WTC11 (cell line): Measurements from ENCODE around the gene GPR50.

Experiments
- FOXJ3 ChIP-seq: sonication (generic); formaldehyde crosslinking; IDR thresholded peaks from 2 replicates; pipeline ENCODE4 v1.9.0; 2021; ENCODE audit warnings: missing genetic modification reagents, mild to moderate bottlenecking, borderline replicate concordance
- NR2C2 ChIP-seq: sonication (generic); formaldehyde crosslinking; IDR thresholded peaks from 2 replicates; pipeline ENCODE4 v1.8.0; 2022; ENCODE audit warnings: mild to moderate bottlenecking, missing genetic modification reagents
- SMAD3 ChIP-seq: sonication (generic); formaldehyde crosslinking; IDR thresholded peaks from 2 replicates; pipeline ENCODE4 v1.8.0; 2022; ENCODE audit warnings: missing genetic modification reagents, mild to moderate bottlenecking, borderline replicate concordance
- TF ChIP-seq, protein P1 (sequence below): sonication (generic); formaldehyde crosslinking; IDR thresholded peaks from 2 replicates; pipeline ENCODE4 v1.8.1; 2022; ENCODE audit warnings: low read depth, mild to moderate bottlenecking, moderate library complexity, missing genetic modification reagents, borderline replicate concordance
- TF ChIP-seq, protein P2 (sequence below): fragments of 200-600 bp; IDR thresholded peaks from 2 replicates; pipeline ENCODE4 v1.8.0; 2022; ENCODE audit warnings: antibody characterized with exemption
- TF ChIP-seq, protein P3 (sequence below): sonication (generic); formaldehyde crosslinking; IDR thresholded peaks from 2 replicates; pipeline ENCODE4 v1.8.0; 2022; ENCODE audit warnings: mild to moderate bottlenecking, missing genetic modification reagents
- TF ChIP-seq, protein P4 (sequence below): sonication (generic); formaldehyde crosslinking; IDR thresholded peaks from 2 replicates; pipeline ENCODE4 v1.8.0; 2023; ENCODE audit warnings: missing genetic modification reagents
- TF ChIP-seq, protein P5 (sequence below): sonication (generic); formaldehyde crosslinking; conservative IDR thresholded peaks from 2 replicates; pipeline ENCODE4 v1.8.1; 2022; ENCODE audit warnings: mild to moderate bottlenecking, missing genetic modification reagents
- TF ChIP-seq, protein P6 (sequence below): sonication (generic); formaldehyde crosslinking; IDR thresholded peaks from 2 replicates; pipeline ENCODE4 v1.8.1; 2022; ENCODE audit warnings: low read depth, missing genetic modification reagents, borderline replicate concordance

DNA sequence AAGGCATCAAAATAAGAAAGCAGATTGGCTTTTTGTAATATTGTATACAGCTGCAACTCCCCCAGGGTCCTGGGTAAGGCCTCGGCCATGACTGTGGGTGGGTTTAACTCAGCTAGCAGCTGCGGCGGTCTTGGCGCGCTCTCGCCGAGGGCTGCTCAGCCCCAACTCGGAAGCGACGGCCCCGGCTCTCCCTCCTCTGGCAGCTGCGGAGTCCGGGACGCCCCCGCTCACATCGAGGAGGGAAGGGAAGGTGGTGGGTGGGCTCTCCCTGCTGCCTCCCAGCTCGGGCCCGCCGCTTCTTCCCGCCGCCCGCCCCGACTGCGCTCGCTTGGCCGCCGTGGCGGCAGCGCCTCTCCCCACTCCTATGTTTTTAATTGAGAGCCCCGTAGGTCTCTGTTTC is 51.2 kb downstream of the GPR50 start:
- TF ChIP-seq, protein P1, sequence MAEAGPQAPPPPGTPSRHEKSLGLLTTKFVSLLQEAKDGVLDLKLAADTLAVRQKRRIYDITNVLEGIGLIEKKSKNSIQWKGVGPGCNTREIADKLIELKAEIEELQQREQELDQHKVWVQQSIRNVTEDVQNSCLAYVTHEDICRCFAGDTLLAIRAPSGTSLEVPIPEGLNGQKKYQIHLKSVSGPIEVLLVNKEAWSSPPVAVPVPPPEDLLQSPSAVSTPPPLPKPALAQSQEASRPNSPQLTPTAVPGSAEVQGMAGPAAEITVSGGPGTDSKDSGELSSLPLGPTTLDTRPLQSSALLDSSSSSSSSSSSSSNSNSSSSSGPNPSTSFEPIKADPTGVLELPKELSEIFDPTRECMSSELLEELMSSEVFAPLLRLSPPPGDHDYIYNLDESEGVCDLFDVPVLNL (CRISPR knock-in tag), result no peak
- TF ChIP-seq, protein P2, sequence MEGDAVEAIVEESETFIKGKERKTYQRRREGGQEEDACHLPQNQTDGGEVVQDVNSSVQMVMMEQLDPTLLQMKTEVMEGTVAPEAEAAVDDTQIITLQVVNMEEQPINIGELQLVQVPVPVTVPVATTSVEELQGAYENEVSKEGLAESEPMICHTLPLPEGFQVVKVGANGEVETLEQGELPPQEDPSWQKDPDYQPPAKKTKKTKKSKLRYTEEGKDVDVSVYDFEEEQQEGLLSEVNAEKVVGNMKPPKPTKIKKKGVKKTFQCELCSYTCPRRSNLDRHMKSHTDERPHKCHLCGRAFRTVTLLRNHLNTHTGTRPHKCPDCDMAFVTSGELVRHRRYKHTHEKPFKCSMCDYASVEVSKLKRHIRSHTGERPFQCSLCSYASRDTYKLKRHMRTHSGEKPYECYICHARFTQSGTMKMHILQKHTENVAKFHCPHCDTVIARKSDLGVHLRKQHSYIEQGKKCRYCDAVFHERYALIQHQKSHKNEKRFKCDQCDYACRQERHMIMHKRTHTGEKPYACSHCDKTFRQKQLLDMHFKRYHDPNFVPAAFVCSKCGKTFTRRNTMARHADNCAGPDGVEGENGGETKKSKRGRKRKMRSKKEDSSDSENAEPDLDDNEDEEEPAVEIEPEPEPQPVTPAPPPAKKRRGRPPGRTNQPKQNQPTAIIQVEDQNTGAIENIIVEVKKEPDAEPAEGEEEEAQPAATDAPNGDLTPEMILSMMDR, result no peak
- TF ChIP-seq FOXJ3 (CRISPR knock-in tag) (no peak), NR2C2 (CRISPR knock-in tag) (no peak), SMAD3 (CRISPR knock-in tag) (no peak)
- TF ChIP-seq, protein P3, sequence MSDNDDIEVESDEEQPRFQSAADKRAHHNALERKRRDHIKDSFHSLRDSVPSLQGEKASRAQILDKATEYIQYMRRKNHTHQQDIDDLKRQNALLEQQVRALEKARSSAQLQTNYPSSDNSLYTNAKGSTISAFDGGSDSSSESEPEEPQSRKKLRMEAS, result no peak
- TF ChIP-seq, protein P4, sequence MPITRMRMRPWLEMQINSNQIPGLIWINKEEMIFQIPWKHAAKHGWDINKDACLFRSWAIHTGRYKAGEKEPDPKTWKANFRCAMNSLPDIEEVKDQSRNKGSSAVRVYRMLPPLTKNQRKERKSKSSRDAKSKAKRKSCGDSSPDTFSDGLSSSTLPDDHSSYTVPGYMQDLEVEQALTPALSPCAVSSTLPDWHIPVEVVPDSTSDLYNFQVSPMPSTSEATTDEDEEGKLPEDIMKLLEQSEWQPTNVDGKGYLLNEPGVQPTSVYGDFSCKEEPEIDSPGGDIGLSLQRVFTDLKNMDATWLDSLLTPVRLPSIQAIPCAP (CRISPR knock-in tag), result no peak
- TF ChIP-seq, protein P5, sequence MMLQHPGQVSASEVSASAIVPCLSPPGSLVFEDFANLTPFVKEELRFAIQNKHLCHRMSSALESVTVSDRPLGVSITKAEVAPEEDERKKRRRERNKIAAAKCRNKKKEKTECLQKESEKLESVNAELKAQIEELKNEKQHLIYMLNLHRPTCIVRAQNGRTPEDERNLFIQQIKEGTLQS, result no peak
- TF ChIP-seq, protein P6, sequence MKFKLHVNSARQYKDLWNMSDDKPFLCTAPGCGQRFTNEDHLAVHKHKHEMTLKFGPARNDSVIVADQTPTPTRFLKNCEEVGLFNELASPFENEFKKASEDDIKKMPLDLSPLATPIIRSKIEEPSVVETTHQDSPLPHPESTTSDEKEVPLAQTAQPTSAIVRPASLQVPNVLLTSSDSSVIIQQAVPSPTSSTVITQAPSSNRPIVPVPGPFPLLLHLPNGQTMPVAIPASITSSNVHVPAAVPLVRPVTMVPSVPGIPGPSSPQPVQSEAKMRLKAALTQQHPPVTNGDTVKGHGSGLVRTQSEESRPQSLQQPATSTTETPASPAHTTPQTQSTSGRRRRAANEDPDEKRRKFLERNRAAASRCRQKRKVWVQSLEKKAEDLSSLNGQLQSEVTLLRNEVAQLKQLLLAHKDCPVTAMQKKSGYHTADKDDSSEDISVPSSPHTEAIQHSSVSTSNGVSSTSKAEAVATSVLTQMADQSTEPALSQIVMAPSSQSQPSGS (CRISPR knock-in tag), result no peak
